ENCODE data around the gene FBRSL1.
A peak's percentile ranks its signal among the peaks of the same experiment; 100 is the strongest.
"Not testable (repeated sequence)": the region's sequence is repeated elsewhere in the genome, so short reads cannot be mapped to it uniquely, and the experiment has no call there.

The FBRSL1 gene

DNA sequence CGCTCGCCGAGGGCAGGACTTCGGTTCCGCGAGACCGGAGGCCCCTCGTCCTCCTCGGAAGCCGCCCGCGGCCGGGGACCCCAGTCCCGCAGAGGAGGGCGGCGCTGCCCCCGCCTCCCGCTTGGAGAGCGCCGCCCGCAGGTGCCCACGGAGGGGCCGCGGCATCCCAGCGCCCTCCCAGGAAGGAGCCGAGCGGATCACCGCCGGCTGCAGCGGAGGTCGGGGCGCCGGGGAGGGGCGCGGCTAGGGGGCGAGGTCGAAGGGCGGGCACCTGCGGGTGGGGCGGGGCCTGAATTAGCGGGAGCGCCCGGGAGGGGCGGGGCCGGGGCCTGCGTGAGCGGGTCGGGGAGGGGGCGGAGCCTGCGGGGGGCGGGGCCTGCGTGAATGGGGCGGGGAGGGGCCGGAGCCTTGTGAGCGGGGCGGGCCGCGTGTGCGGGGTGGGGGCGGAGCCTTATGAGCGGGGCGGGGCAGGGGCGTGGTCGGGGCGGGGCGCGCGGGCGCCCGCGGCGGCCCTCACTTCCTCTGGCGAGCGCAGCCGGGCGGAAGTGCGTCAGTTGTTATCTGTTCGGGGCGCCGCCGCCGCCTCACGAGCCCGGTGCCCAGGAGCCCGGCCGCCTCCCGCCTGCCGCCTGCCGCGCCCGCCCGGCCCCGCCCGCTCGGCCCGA lies at the start of gene FBRSL1:
TSS of gene FBRSL1 (plus strand) at position 550 of the 665 bp plus-strand sequence.
- Histone ChIP-seq H3K36me3 (ENCODE audit: control insufficient read depth, low read depth, low read length) (no peaks in the 10 kb centered on the region), H3K9me3 (ENCODE audit: control insufficient read depth, low read depth, low read length) (no peaks in the 10 kb centered on the region), H3K27me3 (ENCODE audit: control insufficient read depth, insufficient read depth, low read length) (peaks cover 57% of the 10 kb centered on the region), H3K27ac (ENCODE audit: low read length) (no peak within 1 kb of the TSS), H3K9ac (ENCODE audit: low read length) (no peak within 1 kb of the TSS), H3K4me1 (ENCODE audit: control insufficient read depth, low read depth, low read length) (peaks cover 7% of the 10 kb centered on the region), H3K4me3 (ENCODE audit: low read length) (peak within 1 kb of the TSS; percentile 64)

DNA sequence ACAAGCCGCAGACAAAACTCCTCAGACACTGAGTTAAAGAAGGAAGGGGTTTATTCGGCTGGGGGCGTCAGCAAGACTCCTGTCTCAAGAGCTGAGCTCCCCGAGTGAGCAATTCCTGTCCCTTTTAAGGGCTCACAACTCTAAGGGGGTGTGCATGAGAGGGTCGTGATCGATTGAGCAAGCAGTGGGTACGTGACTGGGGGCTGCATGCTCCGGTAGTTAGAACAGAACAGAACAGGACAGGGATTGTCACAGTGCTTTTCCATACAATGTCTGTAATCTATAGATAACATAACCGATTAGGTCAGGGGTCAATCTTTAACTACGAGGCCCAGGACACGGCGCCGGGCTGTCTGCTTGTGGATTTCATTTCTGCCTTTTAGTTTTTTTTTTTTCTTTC lies 49.5 kb upstream of the FBRSL1 start:
- H3K27ac ChIP-seq (ENCODE audit: low read length); H3K4me3 ChIP-seq (ENCODE audit: low read length); H3K4me1 ChIP-seq (ENCODE audit: control insufficient read depth, low read depth, low read length); H3K9ac ChIP-seq (ENCODE audit: low read length); H3K36me3 ChIP-seq (ENCODE audit: control insufficient read depth, low read depth, low read length); H3K9me3 ChIP-seq (ENCODE audit: control insufficient read depth, low read depth, low read length): not testable (repeated sequence)
- H3K27me3 ChIP-seq (ENCODE audit: control insufficient read depth, insufficient read depth, low read length) = peaks cover 48% of the 10 kb centered on the region

DNA sequence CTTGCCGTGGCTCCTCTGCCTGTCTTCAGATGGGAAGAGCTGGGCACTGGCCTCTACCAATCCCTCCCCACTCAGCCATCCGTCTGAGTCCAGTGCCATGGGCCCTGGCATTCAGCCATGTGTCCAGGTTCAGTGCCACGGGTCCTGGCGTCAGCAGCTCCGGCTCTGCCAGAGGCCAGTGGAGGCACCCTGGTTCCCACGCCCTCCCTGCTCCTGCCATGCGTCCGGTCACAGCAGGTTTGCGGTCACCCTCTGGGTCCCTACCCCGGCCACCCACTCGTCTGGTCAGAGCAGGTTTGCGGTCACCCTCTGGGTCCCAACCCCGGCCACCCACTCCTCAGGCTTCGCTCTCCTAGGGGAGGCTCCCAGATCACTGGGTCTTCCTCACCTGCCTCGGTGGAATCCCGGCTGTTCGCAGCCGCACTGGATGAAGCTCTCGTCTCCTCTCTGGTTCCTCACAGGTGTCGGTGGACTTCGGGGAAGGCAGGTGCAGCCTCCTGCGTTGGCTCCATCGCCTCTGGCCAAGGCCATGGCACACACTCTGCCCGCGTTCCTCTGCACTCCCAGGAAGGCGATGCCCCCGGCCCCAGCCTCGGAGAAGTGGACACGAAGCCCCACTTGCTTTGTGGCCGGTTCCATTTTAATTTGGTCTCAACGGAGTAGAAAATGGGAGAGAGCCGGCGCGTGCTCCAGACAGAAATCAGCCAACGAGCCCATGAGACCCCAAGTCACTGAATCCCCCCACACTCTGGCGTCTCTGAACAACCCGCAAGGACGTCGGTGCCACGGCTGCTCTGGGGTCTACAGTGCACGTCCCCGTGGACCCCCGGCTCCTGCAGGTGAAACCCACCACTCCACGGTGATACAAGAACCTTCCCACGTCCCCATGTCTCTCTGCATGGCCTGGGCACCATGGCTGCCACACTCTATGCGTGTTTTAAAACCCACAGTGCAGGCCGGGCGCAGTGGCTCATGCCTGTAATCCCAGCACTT lies 47.8 kb upstream of the FBRSL1 start:
- no peak overlapping the region for H3K27ac ChIP-seq (ENCODE audit: low read length)
- H3K4me3 ChIP-seq (ENCODE audit: low read length) = no peak overlapping the region
- no peaks in the 10 kb centered on the region for H3K9me3 ChIP-seq (ENCODE audit: control insufficient read depth, low read depth, low read length)
- H3K9ac ChIP-seq (ENCODE audit: low read length) = no peak overlapping the region
- H3K36me3 ChIP-seq (ENCODE audit: control insufficient read depth, low read depth, low read length) = no peaks in the 10 kb centered on the region
- H3K27me3 ChIP-seq (ENCODE audit: control insufficient read depth, insufficient read depth, low read length) = peaks cover 31% of the 10 kb centered on the region
- peaks cover 4% of the 10 kb centered on the region for H3K4me1 ChIP-seq (ENCODE audit: control insufficient read depth, low read depth, low read length)

DNA sequence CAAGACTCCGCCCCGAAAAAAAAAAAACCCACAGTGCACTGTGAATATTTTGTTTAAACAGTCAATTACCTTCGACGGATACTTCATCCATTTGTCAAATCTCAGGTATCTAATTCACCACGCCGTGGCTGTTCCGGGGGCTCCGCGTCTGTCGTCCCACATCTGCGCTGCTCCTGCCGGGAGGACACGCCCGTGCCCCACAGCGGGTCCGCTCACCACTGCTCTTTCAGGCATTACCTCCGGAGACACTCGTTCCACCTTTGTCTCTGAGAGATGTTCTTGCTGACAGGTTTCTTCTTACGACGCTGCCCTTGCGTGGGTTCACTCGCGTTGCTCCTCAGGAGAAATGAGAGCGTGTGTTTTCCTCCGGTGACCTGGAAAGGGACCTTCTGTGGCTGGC lies 46.9 kb upstream of the FBRSL1 start:
- Histone ChIP-seq H3K4me3 (ENCODE audit: low read length) (no peak overlapping the region), H3K4me1 (ENCODE audit: control insufficient read depth, low read depth, low read length) (no peaks in the 10 kb centered on the region), H3K27ac (ENCODE audit: low read length) (no peak overlapping the region), H3K36me3 (ENCODE audit: control insufficient read depth, low read depth, low read length) (no peaks in the 10 kb centered on the region), H3K9ac (ENCODE audit: low read length) (no peak overlapping the region), H3K27me3 (ENCODE audit: control insufficient read depth, insufficient read depth, low read length) (peaks cover 38% of the 10 kb centered on the region), H3K9me3 (ENCODE audit: control insufficient read depth, low read depth, low read length) (no peaks in the 10 kb centered on the region)

DNA sequence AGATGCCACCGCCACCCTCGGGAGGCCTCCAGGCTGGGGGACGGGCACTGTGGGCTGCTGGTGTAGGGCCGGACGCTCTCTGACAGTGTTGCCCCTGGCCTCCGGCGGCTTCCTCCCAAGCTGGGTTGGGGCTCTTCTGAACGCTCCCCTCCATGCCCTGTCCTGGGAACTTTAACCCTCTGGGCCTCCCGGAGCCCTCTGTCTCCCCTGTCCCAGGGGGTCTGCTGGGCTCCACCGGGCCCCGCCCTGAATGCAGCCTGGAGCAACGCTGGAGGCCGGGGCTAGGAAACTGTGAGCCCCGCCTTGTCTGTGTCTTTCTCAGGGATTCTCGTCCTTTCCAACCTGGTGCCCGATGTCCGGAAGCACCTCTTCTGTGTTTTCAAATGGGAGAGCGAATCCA lies 45.7 kb upstream of the FBRSL1 start:
- no peak overlapping the region for H3K4me3 ChIP-seq (ENCODE audit: low read length)
- H3K36me3 ChIP-seq (ENCODE audit: control insufficient read depth, low read depth, low read length) = no peaks in the 10 kb centered on the region
- H3K27ac ChIP-seq (ENCODE audit: low read length) = no peak overlapping the region
- H3K9me3 ChIP-seq (ENCODE audit: control insufficient read depth, low read depth, low read length) = no peaks in the 10 kb centered on the region
- H3K27me3 ChIP-seq (ENCODE audit: control insufficient read depth, insufficient read depth, low read length) = peaks cover 45% of the 10 kb centered on the region
- H3K9ac ChIP-seq (ENCODE audit: low read length) = no peak overlapping the region
- no peaks in the 10 kb centered on the region for H3K4me1 ChIP-seq (ENCODE audit: control insufficient read depth, low read depth, low read length)

DNA sequence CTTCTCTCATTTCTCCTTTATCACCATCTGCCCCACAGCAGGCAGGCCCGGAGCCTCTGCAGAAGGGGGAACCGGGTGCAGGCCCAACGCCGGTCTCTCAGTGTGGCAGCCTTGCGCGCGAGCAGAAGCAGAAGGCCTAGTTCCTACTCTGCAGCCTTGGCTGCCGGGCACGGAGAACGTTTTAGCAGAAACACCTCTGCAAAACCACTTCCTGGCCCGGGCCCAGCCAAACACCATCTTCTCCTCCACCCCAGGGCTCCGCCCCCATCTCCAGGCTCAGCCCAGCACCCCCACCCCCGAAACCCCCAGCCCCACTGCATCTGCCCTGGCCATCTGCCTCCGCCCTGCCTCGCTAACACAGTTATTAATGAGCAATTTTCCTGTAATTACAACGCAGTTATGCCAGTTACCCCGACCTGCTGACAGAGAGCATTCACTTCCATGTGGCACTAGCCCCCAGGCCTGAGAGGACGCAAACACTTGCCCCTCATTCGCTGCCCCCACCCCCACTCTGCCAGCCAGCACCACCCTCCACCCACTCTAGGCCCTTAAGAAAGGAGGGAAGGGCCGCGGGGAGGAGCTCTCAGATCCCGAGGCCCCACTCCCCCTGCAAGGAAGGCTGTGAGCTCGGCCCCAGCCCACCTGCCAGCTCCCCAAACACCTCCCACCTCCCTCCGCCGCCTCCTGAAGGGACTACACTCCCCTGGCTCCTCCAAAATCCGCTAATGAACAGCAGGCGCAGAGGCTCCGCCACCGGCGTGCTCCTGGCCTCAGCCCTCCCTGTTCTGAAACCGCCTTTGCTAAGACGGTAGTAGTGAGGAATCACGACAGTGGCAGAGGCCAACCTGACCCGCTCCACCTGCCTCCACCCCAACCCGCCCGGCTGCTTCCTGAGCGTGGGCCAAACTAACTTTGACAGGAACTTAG lies 44.7 kb upstream of the FBRSL1 start:
- H3K9me3 ChIP-seq (ENCODE audit: control insufficient read depth, low read depth, low read length) = no peaks in the 10 kb centered on the region
- no peaks in the 10 kb centered on the region for H3K36me3 ChIP-seq (ENCODE audit: control insufficient read depth, low read depth, low read length)
- peak overlapping the region; percentile 57 for H3K27ac ChIP-seq (ENCODE audit: low read length)
- no peaks in the 10 kb centered on the region for H3K4me1 ChIP-seq (ENCODE audit: control insufficient read depth, low read depth, low read length)
- peak overlapping the region; percentile 52 for H3K9ac ChIP-seq (ENCODE audit: low read length)
- H3K4me3 ChIP-seq (ENCODE audit: low read length) = peak overlapping the region; percentile 79
- H3K27me3 ChIP-seq (ENCODE audit: control insufficient read depth, insufficient read depth, low read length) = peaks cover 48% of the 10 kb centered on the region

DNA sequence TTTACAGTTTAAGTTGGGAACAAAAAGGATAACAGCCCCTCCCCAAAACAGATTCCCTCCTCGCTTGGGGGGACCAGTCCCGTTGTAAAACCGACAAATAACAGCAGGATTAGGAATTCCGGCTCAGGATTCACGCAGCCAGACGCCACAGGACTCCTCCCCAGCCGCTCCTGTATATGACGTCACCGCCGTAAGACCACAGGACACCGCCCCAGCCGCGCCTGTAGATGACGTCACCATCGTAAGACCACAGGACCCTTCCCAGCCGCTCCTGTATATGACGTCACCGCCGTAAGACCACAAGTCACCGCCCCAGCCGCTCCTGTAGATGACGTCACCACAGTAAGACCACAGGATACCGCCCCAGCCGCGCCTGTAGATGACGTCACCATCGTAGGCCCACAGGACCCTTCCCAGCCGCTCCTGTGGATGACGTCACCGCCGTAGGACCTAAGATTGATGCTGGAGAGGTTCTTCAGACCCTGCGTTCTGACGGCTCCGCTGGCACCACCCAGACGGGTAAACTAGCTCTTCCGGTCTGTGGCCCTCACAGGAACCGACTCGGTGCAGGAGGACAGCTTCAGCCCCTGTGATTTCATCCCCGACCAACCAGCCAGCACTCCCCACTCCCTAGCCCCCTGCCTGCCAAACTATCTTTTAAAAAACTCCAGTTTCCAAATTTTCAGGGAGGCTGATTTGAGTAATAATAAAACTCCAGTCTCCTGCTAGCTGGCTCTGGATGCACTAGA lies 43.9 kb upstream of the FBRSL1 start:
- Histone ChIP-seq H3K9me3 (ENCODE audit: control insufficient read depth, low read depth, low read length) (no peaks in the 10 kb centered on the region), H3K9ac (ENCODE audit: low read length) (peak overlapping the region; percentile 52), H3K36me3 (ENCODE audit: control insufficient read depth, low read depth, low read length) (no peaks in the 10 kb centered on the region), H3K4me3 (ENCODE audit: low read length) (peak overlapping the region; percentile 79), H3K4me1 (ENCODE audit: control insufficient read depth, low read depth, low read length) (no peaks in the 10 kb centered on the region), H3K27ac (ENCODE audit: low read length) (peak overlapping the region; percentile 57), H3K27me3 (ENCODE audit: control insufficient read depth, insufficient read depth, low read length) (peaks cover 53% of the 10 kb centered on the region)

DNA sequence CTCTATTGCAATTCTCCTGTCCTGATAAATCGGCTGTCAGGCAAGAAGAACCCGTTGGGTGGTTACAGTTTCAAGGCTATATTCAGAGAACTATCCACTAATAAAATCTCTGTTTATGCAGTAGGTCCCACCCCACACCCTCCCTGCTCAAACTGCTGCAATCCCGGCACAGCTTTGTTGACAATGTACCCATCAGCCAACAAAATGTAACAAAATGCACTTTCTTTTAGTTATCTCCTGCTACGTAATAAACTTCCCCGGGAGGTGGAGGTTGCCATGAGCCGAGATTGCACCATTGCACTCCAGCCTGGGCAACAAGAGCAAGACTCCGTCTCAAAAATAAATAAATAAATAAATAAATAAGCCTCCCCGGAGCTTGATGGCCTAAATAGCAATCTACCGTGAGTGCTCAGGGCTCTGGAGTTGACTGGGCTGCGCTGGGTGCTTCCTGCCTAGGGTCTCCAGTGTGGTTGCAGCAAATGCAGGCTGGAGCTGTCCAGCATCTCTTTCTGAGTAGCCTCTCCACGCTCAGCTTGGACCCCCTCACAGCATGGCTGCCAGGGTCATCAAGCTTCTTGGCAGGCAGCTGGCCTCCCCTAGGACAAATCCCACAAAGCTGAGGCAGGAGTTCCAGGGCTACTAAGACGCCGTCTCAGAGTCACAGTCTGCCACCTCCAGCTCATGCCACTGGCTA lies 43.2 kb upstream of the FBRSL1 start:
- Histone ChIP-seq H3K9ac (ENCODE audit: low read length) (no peak overlapping the region), H3K27me3 (ENCODE audit: control insufficient read depth, insufficient read depth, low read length) (peaks cover 53% of the 10 kb centered on the region), H3K9me3 (ENCODE audit: control insufficient read depth, low read depth, low read length) (no peaks in the 10 kb centered on the region), H3K36me3 (ENCODE audit: control insufficient read depth, low read depth, low read length) (no peaks in the 10 kb centered on the region), H3K4me3 (ENCODE audit: low read length) (peak overlapping the region; percentile 79), H3K27ac (ENCODE audit: low read length) (no peak overlapping the region), H3K4me1 (ENCODE audit: control insufficient read depth, low read depth, low read length) (no peaks in the 10 kb centered on the region)

DNA sequence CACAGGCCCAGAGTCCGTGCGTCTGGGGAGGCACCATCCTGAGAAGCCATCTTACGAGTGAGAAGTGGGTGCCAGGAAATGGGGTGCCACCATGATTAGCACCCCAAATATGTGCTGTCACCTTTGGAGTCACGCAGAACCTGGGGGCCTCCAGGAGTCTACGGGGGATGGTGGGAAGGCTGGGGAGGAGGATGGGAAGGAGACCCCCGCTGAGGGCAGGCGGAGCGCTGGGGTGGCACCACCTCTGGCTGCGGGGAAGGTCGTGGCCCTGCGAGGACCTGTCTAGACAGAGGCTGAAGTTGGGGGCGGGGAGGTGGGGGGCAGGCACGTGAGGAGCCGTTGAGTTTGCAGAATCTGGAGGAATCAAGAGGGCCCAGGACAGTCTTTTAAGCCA lies 42.6 kb upstream of the FBRSL1 start:
- Histone ChIP-seq H3K27ac (ENCODE audit: low read length) (no peak overlapping the region), H3K4me3 (ENCODE audit: low read length) (no peak overlapping the region), H3K27me3 (ENCODE audit: control insufficient read depth, insufficient read depth, low read length) (peaks cover 53% of the 10 kb centered on the region), H3K4me1 (ENCODE audit: control insufficient read depth, low read depth, low read length) (no peaks in the 10 kb centered on the region), H3K36me3 (ENCODE audit: control insufficient read depth, low read depth, low read length) (no peaks in the 10 kb centered on the region), H3K9me3 (ENCODE audit: control insufficient read depth, low read depth, low read length) (no peaks in the 10 kb centered on the region), H3K9ac (ENCODE audit: low read length) (no peak overlapping the region)

DNA sequence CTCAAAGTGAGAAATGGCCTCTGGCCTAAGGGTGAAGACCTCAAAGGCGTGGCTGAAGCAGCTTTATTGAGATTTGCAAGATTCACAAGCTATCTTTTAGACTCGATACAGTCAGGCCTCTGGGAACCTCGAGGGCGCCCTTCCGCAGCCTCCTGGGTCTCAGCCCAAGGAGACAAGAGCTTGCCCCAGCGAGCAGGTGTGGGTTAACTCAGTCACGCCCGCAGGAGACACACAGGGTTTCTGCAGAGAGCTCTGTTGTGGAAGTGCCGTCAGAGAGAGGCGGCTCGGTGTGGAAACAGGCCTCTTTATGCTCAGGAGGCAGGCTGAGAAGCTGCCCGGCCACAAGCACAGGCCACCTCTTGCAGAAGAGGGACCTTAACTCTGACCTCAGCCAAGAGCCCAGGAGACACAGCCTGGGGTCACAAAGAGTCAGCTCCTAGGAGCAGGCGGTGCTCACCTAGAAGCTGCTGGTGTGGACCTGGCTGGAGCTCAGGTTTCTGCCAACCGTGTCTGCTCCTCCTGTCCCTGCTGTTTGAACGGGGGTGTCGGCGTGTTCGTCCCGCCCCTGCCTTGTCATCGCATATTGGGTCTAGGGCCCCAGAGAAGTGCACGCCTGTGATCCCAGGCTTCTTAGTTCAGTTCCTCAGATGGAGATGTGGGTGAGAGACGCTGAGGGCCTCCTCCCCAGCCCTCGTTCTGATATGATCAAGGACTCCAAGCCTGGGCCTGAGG lies 42.1 kb upstream of the FBRSL1 start:
- no peak overlapping the region for H3K9ac ChIP-seq (ENCODE audit: low read length)
- no peaks in the 10 kb centered on the region for H3K9me3 ChIP-seq (ENCODE audit: control insufficient read depth, low read depth, low read length)
- H3K4me1 ChIP-seq (ENCODE audit: control insufficient read depth, low read depth, low read length) = no peaks in the 10 kb centered on the region
- H3K27me3 ChIP-seq (ENCODE audit: control insufficient read depth, insufficient read depth, low read length) = peaks cover 56% of the 10 kb centered on the region
- H3K4me3 ChIP-seq (ENCODE audit: low read length) = no peak overlapping the region
- no peak overlapping the region for H3K27ac ChIP-seq (ENCODE audit: low read length)
- H3K36me3 ChIP-seq (ENCODE audit: control insufficient read depth, low read depth, low read length) = no peaks in the 10 kb centered on the region
